ENCODE measurements around the gene REEP5. TPM values are rescaled to one million over a fixed set of nuclear protein-coding genes. Genes with fewer than 3 reads are reported as not detected.

Gene REEP5
- total and polyA plus RNA-seq, 2 of the 8 experiments (the other 6 are each of a cell fraction or from before 2014, with no cell fraction given): 58.3 to 94.3 TPM

- Histone ChIP-seq H2AFZ (ENCODE audit: low read length) (no peak overlapping the region), H3K18ac (ENCODE audit: extremely low read depth, low read length) (no peak overlapping the region), H3K36me3 (ENCODE audit: control insufficient read depth in 2 of 4, insufficient read depth in 4 of 4, low read length in 3 of 4) (no peaks in the 10 kb centered on the region), H3K79me1 (ENCODE audit: low read depth, low read length) (no peaks in the 10 kb centered on the region), H3K9ac (replicated peaks in 1 of 4; ENCODE audit: extremely low read depth in 1 of 4, low read depth in 3 of 4, low read length in 3 of 4) (no peak overlapping the region), H3K4me3 (ENCODE audit: extremely low read depth in 1 of 4, insufficient read depth in 2 of 4, low read depth in 3 of 4, low read length in 4 of 4) (no peak overlapping the region), H4K20me1 (replicated peaks in 1 of 2; ENCODE audit: control insufficient read depth in 1 of 2, insufficient read depth in 2 of 2, low read length in 2 of 2) (no peaks in the 10 kb centered on the region), H3K27me3 (replicated peaks in 1 of 4; ENCODE audit: control insufficient read depth in 3 of 4, extremely low read depth in 1 of 4, insufficient read depth in 3 of 4, low read length in 3 of 4) (no peaks in the 10 kb centered on the region; a peak in 2 of 7 replicates), H4K5ac (ENCODE audit: insufficient read length, low read depth, low read length) (no peak overlapping the region), H3K23ac (ENCODE audit: insufficient read length) (no peak overlapping the region), H3K4me1 (replicated peaks in 1 of 4; ENCODE audit: control insufficient read depth in 3 of 4, insufficient read depth in 4 of 4, low read length in 3 of 4) (no peaks in the 10 kb centered on the region), H2BK12ac (ENCODE audit: low read depth, low read length) (no peak overlapping the region), H2BK5ac (ENCODE audit: low read depth, low read length) (no peak overlapping the region), H2BK20ac (ENCODE audit: low read length) (no peak overlapping the region), H2AK5ac (ENCODE audit: low read depth, low read length) (no peak overlapping the region), H2BK120ac (replicated peaks; ENCODE audit: low read depth, low read length) (no peak overlapping the region), H3K27ac (ENCODE audit: low read depth, low read length) (no peak overlapping the region), H3K56ac (replicated peaks; ENCODE audit: insufficient read length, low read depth, low read length) (no peak overlapping the region), H3K14ac (ENCODE audit: insufficient read length) (no peak overlapping the region), H3K23me2 (ENCODE audit: low read depth, low read length) (no peaks in the 10 kb centered on the region), H3K4ac (replicated peaks; ENCODE audit: insufficient read length, low read depth, low read length) (no peak overlapping the region), H3K9me3 (ENCODE audit: insufficient read depth in 2 of 2, low read depth in 1 of 2, low read length in 1 of 2) (no peaks in the 10 kb centered on the region), H4K8ac (ENCODE audit: extremely low read depth, insufficient read depth, low read length) (no peak overlapping the region), H4K91ac (replicated peaks; ENCODE audit: insufficient read length, low read length) (no peak overlapping the region), H2BK15ac (ENCODE audit: low read length) (no peak overlapping the region), H3K79me2 (ENCODE audit: control insufficient read depth in 1 of 2, insufficient read depth in 2 of 2, low read length in 2 of 2) (no peaks in the 10 kb centered on the region), H3K4me2 (ENCODE audit: insufficient read depth in 1 of 2, low read depth in 2 of 2, low read length in 2 of 2) (no peak overlapping the region)
- POLR2A ChIA-PET (ENCODE audit: partially characterized antibody): no interaction called here
- DNase-seq (ENCODE audit: low read depth in 1 of 2, low spot score in 2 of 2) (no peak), FAIRE-seq (no peak)
- CTCF ChIA-PET (ENCODE audit: partially characterized antibody): interaction anchor here (1.1 kb wide), 1 partner anchor 163 kb away, joined by 3 read pairs; no protein-coding TSS in a partner anchor
- TF ChIP-seq HDAC2 (IDR thresholded peaks at IDR 0.05; ENCODE audit: borderline replicate concordance in 1 of 2, low read depth in 2 of 2, low read length in 2 of 2) (no peak), CBX8 (IDR thresholded peaks at IDR 0.05; ENCODE audit: borderline replicate concordance, low read depth, low read length) (no peak), BACH1 (IDR thresholded peaks at IDR 0.05; ENCODE audit: low read length) (no peak), EP300 (IDR thresholded peaks at IDR 0.05; ENCODE audit: borderline replicate concordance in 1 of 2, low read depth in 2 of 2, low read length in 2 of 2) (no peak), RFX5 (IDR thresholded peaks at IDR 0.05; ENCODE audit: borderline replicate concordance, low read depth, low read length) (no peak), CEBPB (IDR thresholded peaks at IDR 0.05; ENCODE audit: low read depth, low read length) (no peak), SP4 (IDR thresholded peaks at IDR 0.05; ENCODE audit: low read length) (no peak), ATF2 (IDR thresholded peaks at IDR 0.05; ENCODE audit: low read length) (no peak), CHD2 (IDR thresholded peaks at IDR 0.05; ENCODE audit: low read length) (no peak)
- WGBS, 2 experiments (ENCODE audit: extremely low coverage in 1 of 2, insufficient coverage in 1 of 2, insufficient read length in 1 of 2, insufficient replicate concordance in 2 of 2, low coverage in 1 of 2, low lambda C conversion rate in 2 of 2, missing lambda C conversion rate in 1 of 2): 72% methylated on average over 1 of the region's 1 CpG; no CpG with 5 or more reads in 1 of the 2 experiments
Measured at GRCh38 chr5:112854651-112855050, 67.4 kb downstream of the REEP5 start.
